ENCODE data around the gene RASA4.
"Not testable (repeated sequence)": the region's sequence is repeated elsewhere in the genome, so short reads cannot be mapped to it uniquely, and the experiment has no call there.

- not testable (repeated sequence) for TF ChIP-seq CTCF (IDR thresholded peaks at IDR 0.05; ENCODE audit: low read length); EZH2 (IDR thresholded peaks at IDR 0.05; ENCODE audit: borderline replicate concordance, low read length)
Observed at GRCh38 chr7:102593637-102594334, 22.8 kb downstream of the RASA4 start.

All from OCI-LY1 (cell line).